ENCODE data around the gene NFILZ.
A peak's percentile ranks its signal among the peaks of the same experiment; 100 is the strongest.

The NFILZ gene, protein sequence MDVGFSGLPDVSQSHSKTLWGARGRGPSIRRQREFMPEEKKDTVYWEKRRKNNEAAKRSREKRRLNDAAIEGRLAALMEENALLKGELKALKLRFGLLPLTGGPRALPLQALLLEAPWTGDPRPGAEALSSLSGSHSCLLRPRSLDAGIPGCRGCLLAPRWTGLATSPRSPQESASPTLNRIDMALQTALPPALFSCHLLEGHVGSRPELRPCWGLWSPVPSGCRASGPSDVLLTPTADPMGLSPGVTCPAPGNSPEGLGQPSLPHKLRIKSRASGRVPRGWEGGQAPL

GRCh38 chr19:8629996-8630683, at the start of gene NFILZ:
Gene NFILZ, plus strand, starts transcription at chr19:8630633. Its CDS starts 46,133 bp downstream, at chr19:8676766.
- DNase-seq, result no peak

GRCh38 chr19:8580710-8581281, 49.6 kb upstream of the NFILZ start:
- DNase-seq, result peak; percentile 79 to 81

DNA sequence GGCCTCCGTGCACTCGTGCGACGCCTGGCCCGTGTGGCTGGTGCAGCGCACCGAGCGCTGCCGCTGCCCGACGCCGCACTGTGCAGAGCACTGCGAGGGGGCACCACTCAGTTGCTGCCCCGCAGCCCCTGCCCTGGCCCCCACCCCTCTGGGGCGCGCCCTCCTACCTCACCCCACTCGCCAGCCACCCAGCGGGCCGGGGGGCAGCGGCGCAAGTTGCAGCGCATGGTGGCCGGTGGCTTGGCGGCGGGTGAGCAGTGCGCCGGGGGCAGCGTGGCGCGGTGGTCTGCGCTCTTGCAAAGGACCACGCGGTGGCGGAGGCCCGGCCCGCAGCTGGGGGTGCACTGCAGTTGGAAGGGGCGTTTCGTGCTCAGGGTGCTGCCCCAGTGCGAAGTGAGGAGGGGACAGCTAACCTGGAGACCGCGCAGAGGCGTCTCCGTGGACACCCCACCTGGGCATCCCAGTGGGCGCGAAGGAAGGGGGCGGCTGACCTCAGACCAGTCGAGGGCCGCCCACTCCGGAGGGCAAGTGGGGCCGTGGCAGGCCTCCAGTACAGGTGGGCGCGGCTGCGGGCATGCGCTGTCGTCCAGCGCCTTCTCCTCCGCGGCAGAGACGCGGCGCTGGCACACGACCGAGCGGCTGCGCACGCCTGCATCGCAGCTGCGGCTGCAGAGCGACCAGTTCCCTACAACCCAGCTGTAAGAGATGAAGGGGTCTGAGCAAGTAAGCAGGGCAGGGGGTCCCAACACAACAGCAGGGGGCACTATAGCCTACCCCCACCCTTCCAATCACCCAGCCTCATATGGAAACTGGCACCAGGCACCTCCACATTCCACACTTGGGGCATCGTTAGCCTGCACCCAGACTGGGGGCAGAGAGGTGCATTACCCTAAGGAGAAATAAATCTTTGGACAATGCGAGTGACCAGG, 45.2 kb upstream of the NFILZ start:
- DNase-seq, result no peak

DNA sequence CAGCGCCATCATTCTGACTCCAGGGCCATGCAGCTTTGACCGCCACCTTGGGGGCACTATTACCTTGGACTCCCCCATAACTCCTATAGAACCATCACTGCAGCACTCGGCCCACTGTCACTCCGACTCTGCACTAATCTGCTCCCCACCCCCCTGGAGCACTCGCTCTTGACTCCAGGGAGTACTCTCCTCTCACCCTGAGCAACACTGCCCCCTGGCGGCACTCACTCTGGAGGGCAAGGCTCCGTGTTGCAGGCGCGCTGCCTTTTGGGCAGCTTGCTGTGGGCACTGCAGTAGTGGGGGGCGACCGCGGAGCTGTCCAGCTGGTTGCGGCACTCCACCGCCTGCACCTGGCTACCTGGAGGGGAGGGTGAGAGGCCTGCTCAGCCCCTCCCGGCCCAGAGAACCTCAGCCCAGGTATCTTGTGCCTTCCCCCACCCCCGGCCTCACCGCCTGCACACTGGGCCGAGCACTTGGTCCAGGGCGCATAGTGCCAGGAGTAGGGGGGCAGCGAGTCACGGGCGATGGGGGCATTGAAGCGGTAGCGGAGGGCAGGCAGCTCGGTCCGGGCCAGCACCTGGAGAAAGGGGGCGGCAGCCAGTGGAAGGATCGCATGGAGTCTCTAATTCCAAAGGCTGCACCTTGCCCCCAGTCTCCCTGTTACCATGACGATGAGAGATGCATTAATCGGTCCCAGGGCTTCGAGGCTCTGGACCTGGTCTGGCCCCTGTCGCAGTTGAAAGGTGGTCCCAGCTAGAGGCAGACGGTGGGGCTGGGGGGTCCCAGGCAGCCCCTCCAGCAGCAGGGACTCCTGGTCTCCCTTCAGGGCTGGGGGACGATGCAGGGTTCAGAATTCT, 44.3 kb upstream of the NFILZ start:
- DNase-seq, result peak; percentile 52 to 55

DNA sequence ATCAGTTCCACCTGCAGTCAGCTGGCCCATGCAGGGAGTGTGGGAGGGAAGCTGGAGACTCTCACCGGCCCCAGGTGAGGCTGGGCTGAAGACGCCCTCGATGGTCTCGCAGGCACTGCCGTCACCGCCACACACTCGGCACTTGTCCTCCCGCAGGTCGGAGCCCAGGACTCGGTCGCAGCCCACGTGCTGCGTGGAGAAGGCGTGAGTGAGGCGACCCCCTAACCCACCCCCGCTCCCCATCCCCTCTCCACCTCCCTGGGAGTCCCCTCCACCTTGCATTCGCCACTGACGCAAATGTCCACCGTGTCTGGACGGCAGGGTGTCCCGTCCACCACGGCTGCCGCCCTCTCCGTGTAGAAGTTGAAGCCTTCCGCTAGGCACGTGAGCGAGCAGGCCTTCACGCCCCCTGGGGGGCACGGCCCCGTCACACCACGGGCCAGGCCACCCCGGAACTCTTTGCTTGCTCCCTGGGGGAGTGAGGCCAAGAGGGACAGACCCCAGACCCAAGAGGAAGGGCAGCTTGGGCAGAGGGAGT, 41.2 kb upstream of the NFILZ start:
- DNase-seq, result no peak

GRCh38 chr19:8592231-8593009, 38.0 kb upstream of the NFILZ start:
- peak; percentile 94 to 95 for DNase-seq

- no peak for DNase-seq
These were observed 36.5 kb upstream of the NFILZ start for GRCh38 chr19:8593931-8594330.

GRCh38 chr19:8595651-8596050, 34.8 kb upstream of the NFILZ start:
- DNase-seq, result no peak

DNA sequence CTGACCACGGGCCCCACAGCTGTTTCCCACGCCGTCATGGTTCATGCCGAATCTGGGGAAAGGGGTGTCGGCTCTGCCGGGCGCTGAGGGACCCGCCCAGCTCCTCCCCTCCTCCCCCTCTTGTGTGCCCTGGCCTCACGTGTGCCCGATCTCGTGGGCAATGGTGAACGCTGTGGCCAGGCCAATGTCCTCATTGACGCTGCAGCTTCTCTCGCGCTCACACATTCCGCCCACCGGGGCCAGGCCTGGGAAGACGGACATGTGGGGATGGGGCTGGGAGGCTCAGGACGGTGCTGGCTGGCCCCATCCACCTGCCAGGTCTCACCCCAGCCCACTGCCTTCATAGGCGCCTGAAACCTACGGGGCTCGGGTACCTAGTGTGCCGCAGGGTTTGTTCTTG, 34.3 kb upstream of the NFILZ start:
- DNase-seq, result no peak

- DNase-seq, result no peak
These were observed 30.4 kb upstream of the NFILZ start for GRCh38 chr19:8600064-8600463.

DNA sequence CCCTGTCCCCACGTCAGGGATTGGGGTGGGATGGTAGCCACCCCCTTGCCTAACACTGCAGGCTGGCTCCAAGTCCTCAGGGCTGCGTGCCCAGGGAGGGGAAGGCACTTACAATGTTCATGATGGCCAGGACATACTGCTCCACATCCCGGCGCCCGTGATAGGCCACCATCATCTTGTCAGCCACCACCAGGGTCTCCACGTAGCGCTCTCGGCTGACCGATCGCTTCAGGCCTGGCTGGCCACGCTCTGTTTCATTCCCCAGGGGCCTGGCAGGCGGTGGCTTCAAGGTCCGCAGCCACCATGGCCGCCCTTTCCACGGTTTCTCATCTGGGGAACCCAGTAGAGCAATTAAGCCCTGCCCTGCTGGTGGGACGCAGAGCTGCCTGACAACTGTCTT, 29.6 kb upstream of the NFILZ start:
- DNase-seq, result no peak

GRCh38 chr19:8601796-8602195, 28.6 kb upstream of the NFILZ start:
- no peak for DNase-seq

DNA sequence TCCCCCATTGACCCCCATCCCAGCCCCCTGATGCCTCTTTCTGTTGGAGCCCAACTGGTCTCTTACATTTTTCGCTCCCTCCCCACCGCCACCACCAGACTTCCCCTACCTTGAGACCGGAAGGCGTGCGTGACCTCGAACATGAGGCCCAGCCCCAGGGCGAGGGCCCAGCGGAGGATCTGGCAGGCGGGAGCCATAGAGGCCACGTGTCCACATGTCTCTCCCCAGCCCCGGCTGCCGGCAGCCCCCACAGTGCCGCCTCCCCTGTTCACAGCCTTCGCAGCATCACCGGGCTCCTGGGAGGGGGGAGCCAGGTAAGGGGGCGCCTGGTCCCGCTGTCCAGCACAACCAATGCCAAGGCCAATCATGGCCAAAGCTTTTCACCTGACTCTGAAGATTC, 24.9 kb upstream of the NFILZ start:
- no peak for DNase-seq

GRCh38 chr19:8607386-8607785, 23.0 kb upstream of the NFILZ start:
- no peak for DNase-seq

DNA sequence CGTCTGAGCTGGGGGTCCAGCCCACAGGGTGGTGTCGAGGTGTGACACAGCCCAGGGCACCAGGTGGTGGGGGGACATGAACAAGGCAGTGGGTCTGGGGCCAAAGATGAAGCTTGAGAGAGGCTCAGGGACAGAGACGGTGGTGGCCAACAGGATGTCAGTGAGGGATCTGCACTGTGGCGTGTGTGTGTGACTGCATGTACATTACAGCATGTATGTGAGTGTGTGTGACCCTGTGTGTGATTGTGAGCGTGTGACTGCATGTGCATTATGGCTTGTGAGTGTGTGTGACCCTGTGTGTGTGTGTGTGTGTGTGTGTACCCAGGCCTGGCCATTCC, 21.5 kb upstream of the NFILZ start:
- no peak for DNase-seq

DNA sequence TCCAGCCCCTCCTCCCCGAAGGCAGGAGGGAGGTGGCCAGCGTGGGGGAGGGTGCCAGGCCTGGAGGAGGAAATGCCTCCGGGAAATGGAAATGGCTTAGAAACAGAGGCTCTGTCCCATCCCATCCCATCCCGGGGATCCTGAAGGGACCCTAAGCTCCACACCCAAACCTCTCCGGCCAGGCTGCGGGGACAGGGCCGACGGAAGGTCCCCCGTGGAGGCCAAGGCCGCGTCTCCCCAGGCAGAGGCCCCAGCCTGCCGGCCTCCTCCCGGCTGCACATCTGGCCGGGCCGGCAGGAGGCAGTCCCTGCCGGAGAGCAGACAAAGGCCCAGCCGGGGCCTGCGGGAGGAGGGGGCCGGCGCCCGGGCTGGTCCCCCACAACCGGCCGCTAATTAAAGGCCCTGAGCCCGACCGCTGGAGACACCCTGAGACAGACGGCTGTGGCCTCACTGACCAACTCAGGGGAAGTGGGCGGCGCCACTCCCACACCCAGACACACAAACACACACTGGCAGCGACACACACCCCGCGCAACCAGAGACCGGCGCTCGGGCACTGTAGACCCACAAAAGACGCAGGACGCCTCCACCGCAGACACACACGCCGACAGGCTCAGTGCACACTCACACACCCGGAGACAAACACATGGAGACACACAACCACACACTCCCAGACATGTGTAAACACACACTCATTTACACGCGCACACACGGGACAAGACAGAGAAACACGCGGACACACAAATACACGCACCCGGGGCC, 21.0 kb upstream of the NFILZ start:
- no peak for DNase-seq

DNA sequence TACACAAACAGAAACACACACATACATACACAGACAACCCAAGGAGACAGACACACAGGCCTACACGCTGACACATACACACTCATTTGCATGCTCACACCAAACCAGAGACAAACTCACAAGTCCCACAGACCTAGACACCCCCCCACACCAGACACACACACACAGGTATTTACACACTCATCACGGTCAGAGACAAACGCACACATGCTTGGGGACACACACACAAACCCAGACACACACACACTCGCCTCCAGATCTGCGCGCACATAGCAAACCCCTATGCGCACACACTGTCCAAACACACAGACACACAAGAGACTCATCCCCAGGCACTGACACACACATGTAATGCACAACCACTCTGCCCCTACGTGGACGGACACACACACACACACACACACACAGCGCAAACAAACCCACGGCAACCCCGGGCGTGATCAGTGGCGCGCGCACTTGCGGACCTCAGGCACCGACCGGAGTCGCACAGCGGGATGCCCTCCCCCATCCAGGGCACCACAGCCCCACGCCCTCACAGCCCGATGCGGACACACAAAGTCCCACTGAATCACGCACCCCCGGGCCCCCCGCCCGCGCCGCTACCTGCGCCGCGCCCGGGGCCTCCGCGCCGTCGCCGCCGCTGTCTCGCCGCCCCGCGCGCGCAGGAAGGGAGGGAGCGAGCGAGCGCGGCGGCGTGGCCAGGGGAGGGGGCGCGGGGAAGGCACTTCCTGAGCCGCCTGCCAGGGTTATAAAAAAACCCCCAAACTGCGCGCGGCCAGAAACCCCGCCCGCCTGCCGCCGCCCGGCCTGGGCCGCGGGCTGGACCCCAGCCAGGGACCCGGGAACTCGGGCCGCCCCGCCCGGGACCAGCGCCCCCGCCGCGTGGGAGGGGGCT, 20.1 kb upstream of the NFILZ start, which contains the start of gene ADAMTS10:
Gene ADAMTS10 (minus strand): TSS at position 675 of the 895 bp plus-strand sequence. CDS start 5,005 bp downstream, outside the sequence.
- peak in 1 of 2 experiments; percentile 8 for DNase-seq

DNA sequence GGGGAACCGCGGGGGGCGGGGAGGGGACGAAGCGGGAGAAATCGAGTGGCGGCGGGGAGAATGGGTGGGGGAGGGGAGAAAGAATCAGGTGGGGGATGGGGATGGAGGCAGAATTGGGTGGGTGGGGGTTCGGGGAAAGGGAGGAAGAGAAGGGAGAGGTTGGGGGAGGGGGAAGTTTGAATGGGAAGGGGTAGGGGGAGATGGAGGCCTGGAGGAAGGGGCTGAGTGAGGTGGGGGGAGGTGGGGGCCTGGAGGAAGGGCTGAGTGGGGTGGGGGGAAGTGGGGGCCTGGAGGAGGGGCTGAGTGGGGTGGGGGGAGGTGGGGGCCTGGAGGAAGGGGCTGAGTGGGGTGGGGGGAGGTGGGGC, 19.5 kb upstream of the NFILZ start:
- DNase-seq, result no peak

DNA sequence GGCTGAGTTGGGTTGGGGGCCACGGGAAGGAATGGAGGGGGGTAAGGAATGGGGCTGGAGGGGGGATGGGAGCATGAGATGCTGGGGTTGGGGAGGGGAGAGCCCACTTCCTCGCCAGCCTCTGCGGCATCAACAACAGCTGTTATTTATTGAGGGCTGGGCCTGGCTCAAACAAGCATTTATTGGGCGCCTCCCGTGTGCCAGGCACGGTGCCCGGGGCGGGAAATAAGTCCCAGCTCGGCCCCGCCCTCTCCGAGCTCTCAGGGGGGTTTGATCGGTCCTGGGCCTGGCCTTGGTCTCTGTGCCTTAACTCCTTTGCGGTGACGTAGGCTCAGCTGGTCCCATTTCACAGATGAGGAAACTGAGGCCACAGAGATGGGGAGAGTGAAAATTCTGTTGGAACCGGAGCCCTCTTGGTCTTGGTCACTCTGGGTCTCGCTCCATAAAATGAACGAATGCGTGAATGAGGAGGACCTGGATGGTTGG, 19.0 kb upstream of the NFILZ start:
- no peak for DNase-seq

All from activated CD4-positive, alpha-beta T cell treated with anti-CD3 and anti-CD28 coated beads, Interleukin-2, amount 50 U/mL, for 4 hours (primary cell).